Measurements from ENCODE around the gene MYO1E. TPM values are rescaled to one million over a fixed set of nuclear protein-coding genes. Genes with fewer than 3 reads are reported as not detected.

MYO1E gene
- total and polyA plus RNA-seq, 2 of the 4 experiments (the other 2 are of a cell fraction), result 13.4 to 37.3 TPM

- no peaks in the 10 kb centered on the region for H4K20me1 ChIP-seq (ENCODE audit: insufficient read depth, low read length)
- no peak overlapping the region for H2AK9ac ChIP-seq (replicated peaks; ENCODE audit: low read depth, low read length, poor library complexity)
- H3K27ac ChIP-seq (ENCODE audit: insufficient read depth, low read length), result no peak overlapping the region
- H4K91ac ChIP-seq (ENCODE audit: insufficient read depth, low read depth, low read length), result no peak overlapping the region
- intact Hi-C loops (cut with micrococcal nuclease), result no loop called here
- no peak overlapping the region for H3K9ac ChIP-seq (ENCODE audit: low read depth, low read length)
- BruUV-seq (replicated peaks), result no TSS peak
- no peak overlapping the region for H3K4ac ChIP-seq (ENCODE audit: low read depth, low read length)
- no peak overlapping the region for H2AFZ ChIP-seq (replicated peaks; ENCODE audit: low read length, poor library complexity)
- H3K56ac ChIP-seq (ENCODE audit: extremely low read depth, insufficient read depth, low read length), result no peak overlapping the region
- no peak overlapping the region for H3K4me2 ChIP-seq (ENCODE audit: low read depth, low read length)
- H3K4me3 ChIP-seq (ENCODE audit: insufficient read depth, low read depth, low read length), result no peak overlapping the region
- no peak overlapping the region for H2BK120ac ChIP-seq (ENCODE audit: low read depth, low read length)
- H2AK5ac ChIP-seq (ENCODE audit: low read depth, low read length), result no peak overlapping the region
- H3K9me3 ChIP-seq (ENCODE audit: control insufficient read depth, insufficient read depth, low read length), result no peaks in the 10 kb centered on the region
- no peak overlapping the region for H3K18ac ChIP-seq (ENCODE audit: low read depth, low read length)
- peaks cover 2% of the 10 kb centered on the region; the same call in 1 of the 2 replicates for H3K9me1 ChIP-seq (ENCODE audit: insufficient read depth, low read length)
- H3K79me1 ChIP-seq (ENCODE audit: low read depth in 1 of 2, low read length in 2 of 2), result peaks cover 0 to 7% of the 10 kb centered on the region in 2 experiments; a peak in 2 of 4 replicates
- peaks cover 30% of the 10 kb centered on the region for H3K36me3 ChIP-seq (ENCODE audit: control insufficient read depth, insufficient read depth, low read length)
- POLR2A ChIA-PET (ENCODE audit: unreplicated experiment), result no interaction called here
- no peaks in the 10 kb centered on the region for H3K27me3 ChIP-seq (ENCODE audit: control insufficient read depth, insufficient read depth, low read length)
- ATAC-seq (ENCODE audit: low read depth), result no peak
- DNase-seq, result no peak
- no peak overlapping the region for H4K8ac ChIP-seq (ENCODE audit: low read depth in 2 of 2, low read length in 2 of 2)
- dilution Hi-C loops (cut with HindIII; ENCODE audit: low sequenced_read_pairs, unreplicated experiment), result no loop called here
- no peaks in the 10 kb centered on the region for H3K4me1 ChIP-seq (ENCODE audit: control insufficient read depth, insufficient read depth, low read length)
- H3K14ac ChIP-seq (replicated peaks; ENCODE audit: low read depth, low read length), result no peak overlapping the region
- H2BK5ac ChIP-seq (ENCODE audit: low read depth, low read length, poor library complexity, severe bottlenecking), result no peak overlapping the region
- no peak overlapping the region for H3K23ac ChIP-seq (ENCODE audit: low read depth, low read length)
- 86% methylated on average over 6 of the region's 7 CpGs; no CpG with 5 or more reads in 1 of the 2 experiments for WGBS, 2 experiments (ENCODE audit: extremely low coverage in 2 of 2, insufficient read length in 1 of 2)
- no peak overlapping the region for H2BK20ac ChIP-seq (ENCODE audit: low read depth, low read length)
- CTCF ChIA-PET, result no interaction called here
- in situ Hi-C loops (cut with MboI; ENCODE audit: low sequenced_read_pairs), result no loop called here
- TF ChIP-seq ELK1 (IDR thresholded peaks at IDR 0.05; ENCODE audit: borderline replicate concordance, low read depth, low read length) (no peak), MXI1 (IDR thresholded peaks at IDR 0.05; ENCODE audit: borderline replicate concordance, low read depth, low read length) (no peak), NFE2L2 (IDR thresholded peaks at IDR 0.05; ENCODE audit: low read depth, low read length) (no peak), BHLHE40 (IDR thresholded peaks at IDR 0.05; ENCODE audit: low read depth, low read length) (no peak), RAD21 (IDR thresholded peaks at IDR 0.05; ENCODE audit: low read length) (no peak), RFX5 (IDR thresholded peaks at IDR 0.05; ENCODE audit: low read depth, low read length) (no peak)
- TF ChIP-seq, protein P1, sequence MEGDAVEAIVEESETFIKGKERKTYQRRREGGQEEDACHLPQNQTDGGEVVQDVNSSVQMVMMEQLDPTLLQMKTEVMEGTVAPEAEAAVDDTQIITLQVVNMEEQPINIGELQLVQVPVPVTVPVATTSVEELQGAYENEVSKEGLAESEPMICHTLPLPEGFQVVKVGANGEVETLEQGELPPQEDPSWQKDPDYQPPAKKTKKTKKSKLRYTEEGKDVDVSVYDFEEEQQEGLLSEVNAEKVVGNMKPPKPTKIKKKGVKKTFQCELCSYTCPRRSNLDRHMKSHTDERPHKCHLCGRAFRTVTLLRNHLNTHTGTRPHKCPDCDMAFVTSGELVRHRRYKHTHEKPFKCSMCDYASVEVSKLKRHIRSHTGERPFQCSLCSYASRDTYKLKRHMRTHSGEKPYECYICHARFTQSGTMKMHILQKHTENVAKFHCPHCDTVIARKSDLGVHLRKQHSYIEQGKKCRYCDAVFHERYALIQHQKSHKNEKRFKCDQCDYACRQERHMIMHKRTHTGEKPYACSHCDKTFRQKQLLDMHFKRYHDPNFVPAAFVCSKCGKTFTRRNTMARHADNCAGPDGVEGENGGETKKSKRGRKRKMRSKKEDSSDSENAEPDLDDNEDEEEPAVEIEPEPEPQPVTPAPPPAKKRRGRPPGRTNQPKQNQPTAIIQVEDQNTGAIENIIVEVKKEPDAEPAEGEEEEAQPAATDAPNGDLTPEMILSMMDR (conservative IDR thresholded peaks at IDR 0.05; ENCODE audit: low read depth, low read length), result no peak
- H2BK15ac ChIP-seq (ENCODE audit: low read depth, low read length), result no peak overlapping the region
- no peak overlapping the region for H4K5ac ChIP-seq (ENCODE audit: low read depth, low read length)
Observed at GRCh38 chr15:59208613-59209249, 163.9 kb downstream of the MYO1E start.

Measured in IMR-90 (cell line).